Tibial artery (tissue), 4 donors: ENCODE measurements around the gene CTRB2.

Experiments
- DNase-seq, 2 donors: peaks; one replicate each; pipeline ENCODE4 v3.0.0-alpha.2; 2019
- H3K27ac ChIP-seq, 2 donors: fragments of 200-600 bp; sonication (generic) in 1 of 2; 1 replicate in 1 of 2; 2 replicates in 1 of 2; pipeline ENCODE4 v1.5.1; 2018 to 2019; ENCODE audit warnings: mild to moderate bottlenecking in 1 of 2
- H3K27me3 ChIP-seq, 2 donors: fragments of 200-600 bp; sonication (generic) in 1 of 2; one replicate each; pipeline versions ENCODE4 v1.5.1 to v1.6.0; 2016 to 2019
- H3K36me3 ChIP-seq, 3 donors: fragments of 200-600 bp; sonication (generic) in 2 of 3; one replicate each; pipeline ENCODE4 v1.5.1; 2016 to 2019; ENCODE audit warnings: mild to moderate bottlenecking in 2 of 3
- H3K4me1 ChIP-seq, 4 donors: fragments of 200-600 bp; sonication (generic) in 2 of 4; 1 replicate in 3 of 4; 2 replicates in 1 of 4; pipeline ENCODE4 v1.5.1; 2016 to 2019
- H3K4me3 ChIP-seq, 2 donors: fragments of 200-600 bp; sonication (generic) in 1 of 2; 1 replicate in 1 of 2; 2 replicates in 1 of 2; pipeline ENCODE4 v1.5.1; 2018 to 2019; ENCODE audit warnings: mild to moderate bottlenecking in 2 of 2
- H3K9me3 ChIP-seq, 3 donors: fragments of 200-600 bp; sonication (generic) in 1 of 3; one replicate each; pipeline ENCODE4 v1.5.1; 2016 to 2019
- CTCF ChIP-seq, 2 experiments: fragments of 200-600 bp in 1 of 2; fragments of 450-650 bp in 1 of 2; IDR thresholded peaks; one replicate each; pipeline ENCODE4 v1.5.1; 2017 to 2019; ENCODE audit warnings: antibody characterized with exemption in 2 of 2, mild to moderate bottlenecking in 1 of 2, moderate library complexity in 1 of 2
- intact Hi-C: fragments of 100-400 bp; cut with DNase I; formaldehyde crosslinking; loops from one replicate; pipeline ENCODE4 v1.15.0; 2023; ENCODE audit warnings: low total_unique reads

The CTRB2 gene

GRCh38 chr16:75251280-75252048, 44.5 kb upstream of the CTRB2 start, which contains the start of gene BCAR1:
Gene BCAR1 (minus strand): TSS chr16:75251624. CDS start chr16:75251482, 142 bp downstream.
- peak; percentile 87 to 94 for DNase-seq
- TF ChIP-seq CTCF (IDR thresholded peaks at IDR 0.05), result peak; percentile 6 to 10
- Histone ChIP-seq H3K4me3 (peak within 1 kb of the TSS; percentile 66 to 95), H3K9me3 (no peaks in the 10 kb centered on the region), H3K36me3 (no peaks in the 10 kb centered on the region), H3K27ac (peak within 1 kb of the TSS; percentile 93 to 99), H3K27me3 (no peaks in the 10 kb centered on the region), H3K4me1 (peaks cover 10 to 90% (median 85%) of the 10 kb centered on the region in 4 donors)
- intact Hi-C loops, result no loop called here

GRCh38 chr16:75250809-75251279, 43.9 kb upstream of the CTRB2 start:
- peak overlapping the region; percentile 93 to 99 for H3K27ac ChIP-seq
- peaks cover 10 to 90% (median 85%) of the 10 kb centered on the region in 4 donors for H3K4me1 ChIP-seq
- no peaks in the 10 kb centered on the region for H3K27me3 ChIP-seq
- TF ChIP-seq CTCF (IDR thresholded peaks at IDR 0.05), result no peak
- no peaks in the 10 kb centered on the region for H3K36me3 ChIP-seq
- no peaks in the 10 kb centered on the region for H3K9me3 ChIP-seq
- DNase-seq, result peak in 1 of 2 donors; percentile 76
- peak overlapping the region; percentile 66 to 95 for H3K4me3 ChIP-seq
- intact Hi-C loops, result no loop called here

GRCh38 chr16:75250089-75250808, 43.3 kb upstream of the CTRB2 start:
- H3K9me3 ChIP-seq, result no peaks in the 10 kb centered on the region
- no peaks in the 10 kb centered on the region for H3K27me3 ChIP-seq
- no peak for TF ChIP-seq CTCF (IDR thresholded peaks at IDR 0.05)
- peak overlapping the region; percentile 93 to 99 for H3K27ac ChIP-seq
- peaks cover 8 to 90% (median 85%) of the 10 kb centered on the region in 4 donors for H3K4me1 ChIP-seq
- no peaks in the 10 kb centered on the region for H3K36me3 ChIP-seq
- peak in 1 of 2 donors; percentile 79 for DNase-seq
- intact Hi-C loops, result no loop called here
- H3K4me3 ChIP-seq, result peak overlapping the region; percentile 66 to 95

- H3K36me3 ChIP-seq, result no peaks in the 10 kb centered on the region
- H3K9me3 ChIP-seq, result no peaks in the 10 kb centered on the region
- H3K4me3 ChIP-seq, result peak overlapping the region; percentile 66 to 95
- peak overlapping the region; percentile 93 to 99 for H3K27ac ChIP-seq
- DNase-seq, result no peak
- peaks cover 6 to 90% (median 85%) of the 10 kb centered on the region in 4 donors for H3K4me1 ChIP-seq
- intact Hi-C loops, result no loop called here
- no peak for TF ChIP-seq CTCF (IDR thresholded peaks at IDR 0.05)
- H3K27me3 ChIP-seq, result no peaks in the 10 kb centered on the region
Measured at GRCh38 chr16:75249441-75249840, 42.5 kb upstream of the CTRB2 start.

GRCh38 chr16:75248536-75249380, 41.8 kb upstream of the CTRB2 start:
- H3K36me3 ChIP-seq, result no peaks in the 10 kb centered on the region
- peak overlapping the region; percentile 93 to 99 for H3K27ac ChIP-seq
- H3K9me3 ChIP-seq, result no peaks in the 10 kb centered on the region
- TF ChIP-seq CTCF (IDR thresholded peaks at IDR 0.05), result no peak
- DNase-seq, result no peak
- intact Hi-C loops, result no loop called here
- H3K4me3 ChIP-seq, result peak overlapping the region; percentile 66 to 95
- H3K4me1 ChIP-seq, result peaks cover 6 to 90% (median 85%) of the 10 kb centered on the region in 4 donors
- no peaks in the 10 kb centered on the region for H3K27me3 ChIP-seq
